GM23338 (cell line): ENCODE measurements around the gene SUCNR1. TPM values are rescaled to one million over a fixed set of nuclear protein-coding genes. Genes with fewer than 3 reads are reported as not detected.

ENCODE experiments used
- ATAC-seq: fragments of 200-7000 bp; cut with Tn5 transposase; 3 replicates; pipeline ENCODE4 v1.9.1; 2020
- DNase-seq: peaks from one replicate; pipeline ENCODE4 v3.0.0-alpha.2; 2015; ENCODE audit warnings: low spot score
- H2AFZ ChIP-seq: fragments of 200-600 bp; sonication (generic); 2 replicates; pipeline ENCODE4 v1.8.0; 2016; ENCODE audit warnings: antibody characterized with exemption, mild to moderate bottlenecking, moderate library complexity
- H3F3A ChIP-seq: fragments of 200-600 bp; sonication (generic); replicated peaks from 2 replicates; pipeline ENCODE4 v1.8.0; 2017; ENCODE audit warnings: antibody characterized with exemption, mixed run types, low read depth
- H3K27ac ChIP-seq: fragments of 200-600 bp; sonication (generic); 2 replicates; pipeline ENCODE4 v1.6.1; 2016; ENCODE audit warnings: low read depth
- H3K27me3 ChIP-seq: fragments of 200-600 bp; sonication (generic); 2 replicates; pipeline ENCODE4 v1.8.0; 2016; ENCODE audit warnings: mild to moderate bottlenecking, mixed run types, moderate library complexity; ENCODE audit not compliant: insufficient read depth
- H3K36me3 ChIP-seq: fragments of 200-600 bp; sonication (generic); 2 replicates; pipeline ENCODE4 v1.8.0; 2016; ENCODE audit warnings: mild to moderate bottlenecking; ENCODE audit not compliant: insufficient read depth
- H3K4me1 ChIP-seq: fragments of 200-600 bp; sonication (generic); 2 replicates; pipeline ENCODE4 v1.8.0; 2016; ENCODE audit warnings: mild to moderate bottlenecking, moderate library complexity; ENCODE audit not compliant: insufficient read depth
- H3K4me2 ChIP-seq: fragments of 200-600 bp; sonication (generic); 2 replicates; pipeline ENCODE4 v1.7.1; 2017; ENCODE audit warnings: mixed run types
- H3K4me3 ChIP-seq: fragments of 200-600 bp; sonication (generic); 2 replicates; pipeline ENCODE4 v1.6.1; 2016; ENCODE audit warnings: mixed run types
- H3K79me2 ChIP-seq: fragments of 200-600 bp; sonication (generic); replicated peaks from 2 replicates; pipeline ENCODE4 v1.8.0; 2017; ENCODE audit warnings: mild to moderate bottlenecking; ENCODE audit not compliant: insufficient read depth
- H3K9me2 ChIP-seq: fragments of 200-600 bp; sonication (generic); 2 replicates; pipeline ENCODE4 v1.8.0; 2017; ENCODE audit not compliant: insufficient read depth
- H4K20me1 ChIP-seq: fragments of 200-600 bp; sonication (generic); replicated peaks from 2 replicates; pipeline ENCODE4 v1.8.0; 2017; ENCODE audit warnings: mild to moderate bottlenecking; ENCODE audit not compliant: insufficient read depth
- H3K27ac Mint-ChIP-seq: 2 replicates; pipeline ENCODE4 v1.8.0; 2020; ENCODE audit warnings: inconsistent platforms, mild to moderate bottlenecking, moderate library complexity, mixed read lengths
- H3K27me3 Mint-ChIP-seq: 3 replicates; pipeline ENCODE4 v1.8.0; 2022; ENCODE audit warnings: low read depth, mild to moderate bottlenecking, moderate library complexity, mixed read lengths, inconsistent platforms; ENCODE audit not compliant: insufficient read depth, poor library complexity
- H3K36me3 Mint-ChIP-seq: 3 replicates; pipeline ENCODE4 v1.8.0; 2021; ENCODE audit warnings: low read depth, mild to moderate bottlenecking, inconsistent platforms, moderate library complexity, mixed read lengths
- H3K4me1 Mint-ChIP-seq: 3 replicates; pipeline ENCODE4 v1.8.0; 2020; ENCODE audit warnings: mild to moderate bottlenecking, inconsistent platforms, mixed read lengths
- H3K4me3 Mint-ChIP-seq: 3 replicates; pipeline ENCODE4 v1.8.0; 2021; ENCODE audit warnings: moderate library complexity, mild to moderate bottlenecking, inconsistent platforms, mixed read lengths
- H3K9me3 Mint-ChIP-seq: 3 replicates; pipeline ENCODE4 v1.8.0; 2020; ENCODE audit warnings: moderate library complexity, mild to moderate bottlenecking, inconsistent platforms, mixed read lengths
- CTCF ChIP-seq, 2 experiments: fragments of 200-600 bp in 1 of 2; sonication (generic) in 1 of 2; conservative IDR thresholded peaks; 2 replicates each; pipeline versions ENCODE4 v1.5.1 to v1.6.1; 2016 to 2017; ENCODE audit warnings: antibody characterized with exemption in 2 of 2, low read depth in 2 of 2, mild to moderate bottlenecking in 2 of 2, moderate library complexity in 1 of 2
- EZH2 ChIP-seq: fragments of 200-600 bp; sonication (generic); IDR thresholded peaks from one replicate; pipeline ENCODE4 v1.8.0; 2017; ENCODE audit warnings: antibody characterized with exemption, mild to moderate bottlenecking, low read depth; ENCODE audit not compliant: unreplicated experiment
- EZH2phosphoT487 ChIP-seq: fragments of 200-600 bp; sonication (generic); IDR thresholded peaks from one replicate; pipeline ENCODE4 v1.8.1; 2018; ENCODE audit warnings: antibody characterized with exemption; ENCODE audit not compliant: unreplicated experiment
- JUNB ChIP-seq: IDR thresholded peaks from one replicate; pipeline ENCODE4 v1.6.1; 2016; ENCODE audit warnings: antibody characterized with exemption; ENCODE audit not compliant: unreplicated experiment
- NANOG ChIP-seq: IDR thresholded peaks from 2 replicates; pipeline ENCODE4 v1.6.1; 2016; ENCODE audit warnings: antibody characterized with exemption, borderline replicate concordance
- POLR2AphosphoS5 ChIP-seq: IDR thresholded peaks from 2 replicates; pipeline ENCODE4 v1.6.1; 2016; ENCODE audit warnings: antibody characterized with exemption, low read depth
- STAT1 ChIP-seq: IDR thresholded peaks from one replicate; pipeline ENCODE4 v1.6.1; 2016; ENCODE audit warnings: antibody characterized with exemption; ENCODE audit not compliant: unreplicated experiment
- ZNF114 ChIP-seq: fragments of 250-450 bp; sonication (Bioruptor Pico); IDR thresholded peaks from 2 replicates; pipeline ENCODE4 v1.5.0; 2020; ENCODE audit warnings: mild to moderate bottlenecking, moderate library complexity
- ZNF331 ChIP-seq: fragments of 250-450 bp; sonication (Bioruptor Pico); IDR thresholded peaks from 2 replicates; pipeline ENCODE4 v1.5.0; 2020; ENCODE audit warnings: low read depth, mild to moderate bottlenecking, moderate library complexity
- polyA plus RNA-seq: library from polyadenylated mRNA; unstranded; fragments of >200 nt; fragmentation: Nextera tagmentation; extraction: Ambion mirVana; gene quantifications from 2 replicates; pipeline ENCODE4 v1.2.1, GENCODE V29; 2016
- total RNA-seq: library from RNA; depleted of rRNA; stranded (reverse); fragments of >200 nt; shearing (Covaris generic); gene quantifications from 2 replicates; pipeline ENCODE4 v1.2.3, GENCODE V29; 2014
- TF ChIP-seq, protein P1 (sequence below): IDR thresholded peaks from 2 replicates; pipeline ENCODE4 v1.6.1; 2016; ENCODE audit warnings: antibody characterized with exemption
- TF ChIP-seq, protein P2 (sequence below): IDR thresholded peaks from one replicate; pipeline ENCODE4 v1.6.1; 2018; ENCODE audit warnings: antibody characterized with exemption; ENCODE audit not compliant: unreplicated experiment

SUCNR1 gene
- total and polyA plus RNA-seq, 2 experiments from 2014 or later = not detected

DNA sequence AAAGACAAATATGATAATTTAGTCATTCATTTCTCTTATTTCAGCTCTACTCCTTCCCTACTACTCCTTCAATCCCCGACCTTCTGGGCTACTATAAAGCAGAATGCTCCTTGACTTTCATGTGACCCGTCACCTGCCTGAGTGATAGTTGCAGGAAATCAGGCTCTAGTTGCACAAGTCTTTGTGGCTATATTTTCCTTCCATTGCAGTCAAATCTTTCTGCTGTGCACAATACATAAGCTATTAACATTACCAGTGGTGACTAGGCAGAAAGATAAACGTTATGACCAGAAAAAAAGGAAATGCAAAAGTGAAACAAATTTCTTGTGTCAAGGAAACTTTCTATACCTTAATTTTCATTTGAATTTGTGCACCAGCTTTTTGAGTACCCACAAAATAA lies 2.3 kb downstream of the SUCNR1 start:
- Mint-ChIP-seq H3K27ac (no peak overlapping the region; the same call in 1 of the 2 replicates), H3K27me3 (no peaks in the 10 kb centered on the region), H3K4me3 (no peak overlapping the region), H3K9me3 (no peaks in the 10 kb centered on the region), H3K36me3 (no peaks in the 10 kb centered on the region), H3K4me1 (peaks cover 8% of the 10 kb centered on the region)
- no peaks in the 10 kb centered on the region for H3K27me3 ChIP-seq
- H3K4me2 ChIP-seq = no peak overlapping the region
- H3K36me3 ChIP-seq = no peaks in the 10 kb centered on the region
- H3K9me2 ChIP-seq = no peaks in the 10 kb centered on the region
- TF ChIP-seq, protein P1, sequence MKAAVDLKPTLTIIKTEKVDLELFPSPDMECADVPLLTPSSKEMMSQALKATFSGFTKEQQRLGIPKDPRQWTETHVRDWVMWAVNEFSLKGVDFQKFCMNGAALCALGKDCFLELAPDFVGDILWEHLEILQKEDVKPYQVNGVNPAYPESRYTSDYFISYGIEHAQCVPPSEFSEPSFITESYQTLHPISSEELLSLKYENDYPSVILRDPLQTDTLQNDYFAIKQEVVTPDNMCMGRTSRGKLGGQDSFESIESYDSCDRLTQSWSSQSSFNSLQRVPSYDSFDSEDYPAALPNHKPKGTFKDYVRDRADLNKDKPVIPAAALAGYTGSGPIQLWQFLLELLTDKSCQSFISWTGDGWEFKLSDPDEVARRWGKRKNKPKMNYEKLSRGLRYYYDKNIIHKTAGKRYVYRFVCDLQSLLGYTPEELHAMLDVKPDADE = no peak
- TF ChIP-seq CTCF (conservative IDR thresholded peaks at IDR 0.05; ENCODE audit: low read depth in 2 of 2) = no peak
- TF ChIP-seq ZNF114 (CRISPR knock-in tag) = no peak
- no peak for TF ChIP-seq STAT1
- TF ChIP-seq EZH2 = no peak
- no peak for TF ChIP-seq POLR2AphosphoS5
- TF ChIP-seq ZNF331 (CRISPR knock-in tag) = no peak
- no peak for ATAC-seq
- no peaks in the 10 kb centered on the region for H4K20me1 ChIP-seq
- H3K4me3 ChIP-seq = no peak overlapping the region
- DNase-seq = no peak
- no peak overlapping the region; the same call in 1 of the 2 replicates for H2AFZ ChIP-seq
- H3K79me2 ChIP-seq = no peaks in the 10 kb centered on the region
- no peaks in the 10 kb centered on the region for H3K4me1 ChIP-seq
- H3F3A ChIP-seq = no peaks in the 10 kb centered on the region
- no peak overlapping the region for H3K27ac ChIP-seq

DNA sequence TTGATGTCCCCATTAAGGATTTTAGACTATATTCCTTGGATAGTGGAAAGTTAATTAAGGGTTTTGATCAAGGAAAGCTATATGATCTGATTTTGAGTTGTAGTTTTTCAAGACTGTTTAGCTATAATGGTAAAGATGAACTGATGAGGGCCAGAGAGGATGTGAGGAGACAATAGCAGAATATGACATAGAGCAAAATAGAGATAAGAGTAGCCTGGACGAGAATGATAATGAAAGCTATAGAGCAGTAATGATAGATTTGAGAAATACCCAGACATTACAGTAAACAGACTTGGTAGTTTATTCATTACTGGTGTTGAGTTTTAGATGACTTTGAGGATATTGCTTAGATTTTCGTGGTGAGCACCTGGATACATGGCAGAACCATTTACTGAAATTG lies 3.8 kb downstream of the SUCNR1 start:
- Histone ChIP-seq H3F3A (no peaks in the 10 kb centered on the region), H3K9me2 (no peaks in the 10 kb centered on the region), H3K27ac (no peak overlapping the region), H3K4me1 (no peaks in the 10 kb centered on the region), H4K20me1 (no peaks in the 10 kb centered on the region), H2AFZ (no peak overlapping the region), H3K79me2 (no peaks in the 10 kb centered on the region), H3K27me3 (no peaks in the 10 kb centered on the region), H3K4me2 (no peak overlapping the region), H3K4me3 (no peak overlapping the region), H3K36me3 (no peaks in the 10 kb centered on the region)
- ATAC-seq (no peak), DNase-seq (no peak)
- Mint-ChIP-seq H3K4me3 (no peak overlapping the region), H3K36me3 (no peaks in the 10 kb centered on the region), H3K9me3 (no peaks in the 10 kb centered on the region), H3K4me1 (peaks cover 6% of the 10 kb centered on the region; the same call in 2 of the 3 replicates), H3K27me3 (no peaks in the 10 kb centered on the region), H3K27ac (no peak overlapping the region)
- TF ChIP-seq JUNB (no peak), STAT1 (no peak), CTCF (conservative IDR thresholded peaks at IDR 0.05; ENCODE audit: low read depth in 2 of 2) (no peak), POLR2AphosphoS5 (no peak), NANOG (no peak), EZH2phosphoT487 (no peak), EZH2 (no peak)
- TF ChIP-seq, protein P1 = no peak
- TF ChIP-seq, protein P2, sequence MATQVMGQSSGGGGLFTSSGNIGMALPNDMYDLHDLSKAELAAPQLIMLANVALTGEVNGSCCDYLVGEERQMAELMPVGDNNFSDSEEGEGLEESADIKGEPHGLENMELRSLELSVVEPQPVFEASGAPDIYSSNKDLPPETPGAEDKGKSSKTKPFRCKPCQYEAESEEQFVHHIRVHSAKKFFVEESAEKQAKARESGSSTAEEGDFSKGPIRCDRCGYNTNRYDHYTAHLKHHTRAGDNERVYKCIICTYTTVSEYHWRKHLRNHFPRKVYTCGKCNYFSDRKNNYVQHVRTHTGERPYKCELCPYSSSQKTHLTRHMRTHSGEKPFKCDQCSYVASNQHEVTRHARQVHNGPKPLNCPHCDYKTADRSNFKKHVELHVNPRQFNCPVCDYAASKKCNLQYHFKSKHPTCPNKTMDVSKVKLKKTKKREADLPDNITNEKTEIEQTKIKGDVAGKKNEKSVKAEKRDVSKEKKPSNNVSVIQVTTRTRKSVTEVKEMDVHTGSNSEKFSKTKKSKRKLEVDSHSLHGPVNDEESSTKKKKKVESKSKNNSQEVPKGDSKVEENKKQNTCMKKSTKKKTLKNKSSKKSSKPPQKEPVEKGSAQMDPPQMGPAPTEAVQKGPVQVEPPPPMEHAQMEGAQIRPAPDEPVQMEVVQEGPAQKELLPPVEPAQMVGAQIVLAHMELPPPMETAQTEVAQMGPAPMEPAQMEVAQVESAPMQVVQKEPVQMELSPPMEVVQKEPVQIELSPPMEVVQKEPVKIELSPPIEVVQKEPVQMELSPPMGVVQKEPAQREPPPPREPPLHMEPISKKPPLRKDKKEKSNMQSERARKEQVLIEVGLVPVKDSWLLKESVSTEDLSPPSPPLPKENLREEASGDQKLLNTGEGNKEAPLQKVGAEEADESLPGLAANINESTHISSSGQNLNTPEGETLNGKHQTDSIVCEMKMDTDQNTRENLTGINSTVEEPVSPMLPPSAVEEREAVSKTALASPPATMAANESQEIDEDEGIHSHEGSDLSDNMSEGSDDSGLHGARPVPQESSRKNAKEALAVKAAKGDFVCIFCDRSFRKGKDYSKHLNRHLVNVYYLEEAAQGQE = no peak
